B cell (primary cell): ENCODE data around the gene RNU4-1. TPM values are rescaled to one million over a fixed set of nuclear protein-coding genes. Genes with fewer than 3 reads are reported as not detected.

ENCODE experiments used
- ATAC-seq: fragments of 200-7000 bp; cut with Tn5 transposase; one replicate; pipeline ENCODE4 v1.10.0; 2021; ENCODE audit warnings: low read depth, mild to moderate bottlenecking, moderate number of reproducible peaks, moderate library complexity
- CTCF ChIA-PET: fragments of 350-600 bp; sonication (Branson Sonifier 250); formaldehyde crosslinking; loops from one replicate; lab custom pipeline; 2021; ENCODE audit warnings: antibody characterized with exemption, inconsistent platforms; lab: Charles Lee
- POLR2A ChIA-PET: fragments of 350-600 bp; sonication (Branson Sonifier 250); formaldehyde crosslinking; loops from one replicate; lab custom pipeline; 2021; ENCODE audit warnings: antibody characterized with exemption; lab: Charles Lee
- DNase-seq: peaks from one replicate; pipeline ENCODE4 v3.0.0; 2013
- H2AFZ ChIP-seq: 2 replicates; pipeline ENCODE4 v1.6.1; 2012; ENCODE audit warnings: mild to moderate bottlenecking, low read depth, low read length; ENCODE audit not compliant: insufficient read depth, poor library complexity, severe bottlenecking
- H3K27ac ChIP-seq, 2 donors: 1 replicate in 1 of 2; 2 replicates in 1 of 2; pipeline ENCODE4 v1.5.1; 2012 to 2013; ENCODE audit warnings: low read length in 2 of 2, mild to moderate bottlenecking in 2 of 2, moderate library complexity in 1 of 2
- H3K27me3 ChIP-seq, 4 experiments: fragments of 200-600 bp in 1 of 4; sonication (generic) in 1 of 4; replicated peaks in 1 of 4; 1 replicate in 2 of 4; 2 replicates in 2 of 4; pipeline versions ENCODE4 v1.6.1 to v1.7.0; 2013 to 2016; ENCODE audit warnings: low read length in 3 of 4, mild to moderate bottlenecking in 2 of 4, mixed read lengths in 1 of 4, moderate library complexity in 1 of 4; ENCODE audit not compliant: insufficient read depth in 4 of 4, control insufficient read depth in 3 of 4; ENCODE audit errors: control extremely low read depth in 1 of 4
- H3K36me3 ChIP-seq, 2 experiments: replicated peaks in 1 of 2; 1 replicate in 1 of 2; 2 replicates in 1 of 2; pipeline versions ENCODE4 v1.6.1 to v1.7.1; 2013; ENCODE audit warnings: low read length in 1 of 2; ENCODE audit not compliant: insufficient read depth in 2 of 2, control insufficient read depth in 1 of 2; ENCODE audit errors: control extremely low read depth in 1 of 2, extremely low read depth in 1 of 2
- H3K4me1 ChIP-seq, 2 donors: fragments of 200-600 bp in 1 of 2; sonication (generic) in 1 of 2; 1 replicate in 1 of 2; 2 replicates in 1 of 2; pipeline versions ENCODE4 v1.5.1 to v1.6.1; 2013 to 2017; ENCODE audit warnings: low read length in 2 of 2; ENCODE audit not compliant: control insufficient read depth in 2 of 2, insufficient read depth in 2 of 2
- H3K4me2 ChIP-seq: replicated peaks from 2 replicates; pipeline ENCODE3; 2012; ENCODE audit warnings: mild to moderate bottlenecking, low read depth, low read length; ENCODE audit not compliant: poor library complexity, severe bottlenecking
- H3K4me3 ChIP-seq, 5 experiments: fragments of 200-600 bp in 1 of 5; sonication (generic) in 1 of 5; 1 replicate in 3 of 5; 2 replicates in 2 of 5; pipeline versions ENCODE4 v1.5.1 to v1.7.0; 2011 to 2016; ENCODE audit warnings: low read length in 4 of 5, mild to moderate bottlenecking in 4 of 5, low read depth in 2 of 5, control low read depth in 1 of 5, moderate library complexity in 1 of 5; ENCODE audit not compliant: insufficient read depth in 1 of 5; ENCODE audit errors: control extremely low read depth in 1 of 5, extremely low read depth in 1 of 5
- H3K79me2 ChIP-seq: fragments of 200-600 bp; sonication (generic); one replicate; pipeline ENCODE4 v1.6.0; 2016; ENCODE audit warnings: low read length; ENCODE audit not compliant: control insufficient read depth, insufficient read depth
- H3K9ac ChIP-seq: fragments of 200-600 bp; sonication (generic); 2 replicates; pipeline ENCODE4 v1.6.1; 2017; ENCODE audit warnings: mild to moderate bottlenecking, low read length, moderate library complexity
- H3K9me3 ChIP-seq, 3 donors: one replicate each; pipeline versions ENCODE4 v1.6.1 to v1.7.1; 2013; ENCODE audit warnings: low read length in 2 of 3; ENCODE audit not compliant: control insufficient read depth in 2 of 3, insufficient read depth in 1 of 3; ENCODE audit errors: control extremely low read depth in 1 of 3
- H4K20me1 ChIP-seq: 2 replicates; pipeline ENCODE4 v1.6.0; 2012; ENCODE audit warnings: mild to moderate bottlenecking, low read length; ENCODE audit not compliant: insufficient read depth, control insufficient read depth, poor library complexity, severe bottlenecking
- H3K27ac Mint-ChIP-seq: one replicate; pipeline ENCODE4 v1.8.0; 2021; ENCODE audit warnings: mixed read lengths
- H3K27me3 Mint-ChIP-seq: one replicate; pipeline ENCODE4 v1.8.0; 2021; ENCODE audit warnings: mixed read lengths
- H3K4me1 Mint-ChIP-seq: one replicate; pipeline ENCODE4 v1.8.0; 2021; ENCODE audit warnings: mixed read lengths
- H3K4me3 Mint-ChIP-seq: one replicate; pipeline ENCODE4 v1.8.0; 2021; ENCODE audit warnings: mixed read lengths
- H3K9me3 Mint-ChIP-seq: one replicate; pipeline ENCODE4 v1.8.0; 2022; ENCODE audit warnings: mixed read lengths; ENCODE audit not compliant: insufficient read depth
- CTCF ChIP-seq: fragments of 200-600 bp; IDR thresholded peaks from one replicate; pipeline ENCODE4 v1.8.0; 2022; ENCODE audit warnings: antibody characterized with exemption, mild to moderate bottlenecking
- EZH2 ChIP-seq: IDR thresholded peaks from 2 replicates; pipeline ENCODE4 v1.6.1; 2012; ENCODE audit warnings: borderline replicate concordance, low read depth, mild to moderate bottlenecking, moderate library complexity, low read length; ENCODE audit not compliant: insufficient read depth, poor library complexity, severe bottlenecking
- WGBS: methylation state at CpG from one replicate; pipeline ENCODE4 v1.1.5; 2013; ENCODE audit warnings: missing lambda C conversion rate; ENCODE audit not compliant: insufficient coverage; 5-methylcytosine and 5-hydroxymethylcytosine counted together
- intact Hi-C: fragments of 100-400 bp; cut with micrococcal nuclease; formaldehyde crosslinking; loops from one replicate; pipeline ENCODE4 v1.10.0; 2022
- polyA plus RNA-seq: library from polyadenylated mRNA; depleted of rRNA; stranded (reverse); fragments of >200 nt; gene quantifications from 2 replicates; pipeline ENCODE4 v1.2.3, GENCODE V29; 2012
- total RNA-seq, 2 donors: library from RNA; stranded (reverse); fragments of 120-200 nt in 1 of 2; gene quantifications; 1 replicate in 1 of 2; 2 replicates in 1 of 2; pipeline versions ENCODE4 v1.2.3 to v1.2.4, GENCODE V29; 2013 to 2022

RNU4-1 gene
- total and polyA plus RNA-seq, 2 donors (not counting 1 experiment from before 2014, with no cell fraction given), result 3,269 TPM; not detected in 1

- Histone ChIP-seq H3K27me3 (peaks cover 0 to 72% (median 36%) of the 10 kb centered on the region in 4 experiments), H3K9me3 (no peaks in the 10 kb centered on the region), H3K79me2 (no peaks in the 10 kb centered on the region), H3K36me3 (no peaks in the 10 kb centered on the region), H3K4me3 (peak overlapping the region in 1 of 5 experiments; percentile 56), H3K4me2 (no peak overlapping the region), H3K4me1 (peaks cover 28 to 35% of the 10 kb centered on the region in 2 donors), H3K27ac (no peak overlapping the region), H2AFZ (no peak overlapping the region), H3K9ac (no peak overlapping the region), H4K20me1 (peaks cover 5% of the 10 kb centered on the region)
- peak overlapping the region; percentile 84 for H3K4me3 Mint-ChIP-seq
- POLR2A ChIA-PET, result interaction anchor here (0.7 to 1.2 kb wide), 3 partner anchors 28 to 1967 kb away, joined by 3 to 5 read pairs (median 4); partner anchors contain the start of gene RNU4-2
- DNase-seq (no peak), ATAC-seq (no peak)
- intact Hi-C loops, result loop anchor here (2.0 kb wide), 1 partner anchor 13 kb away; no protein-coding TSS in a partner anchor
- H3K27me3 Mint-ChIP-seq, result peaks cover 44% of the 10 kb centered on the region
- H3K9me3 Mint-ChIP-seq, result no peaks in the 10 kb centered on the region
- H3K27ac Mint-ChIP-seq, result no peak overlapping the region
- TF ChIP-seq CTCF, result no peak
- no peak for TF ChIP-seq EZH2
- 93% methylated on average over 5 of the region's 5 CpGs for WGBS
- CTCF ChIA-PET, result interaction anchor here (1.8 to 11.9 kb wide), 2 partner anchors 29 to 36 kb away, joined by 3 to 313 read pairs; partner anchors contain the start of gene RNU4-1
- peaks cover 24% of the 10 kb centered on the region for H3K4me1 Mint-ChIP-seq
Measured at GRCh38 chr12:120263748-120264085, 29.3 kb downstream of the RNU4-1 start.

- peaks cover 41% of the 10 kb centered on the region for H3K27me3 Mint-ChIP-seq
- H3K27ac Mint-ChIP-seq, result no peak overlapping the region
- peak overlapping the region; percentile 52 for H3K4me3 Mint-ChIP-seq
- no peak overlapping the region for H2AFZ ChIP-seq
- ATAC-seq, result no peak
- no peak overlapping the region for H3K9ac ChIP-seq
- H3K4me2 ChIP-seq, result no peak overlapping the region
- DNase-seq, result no peak
- peaks cover 24% of the 10 kb centered on the region for H3K4me1 Mint-ChIP-seq
- WGBS, result 84% methylated on average over 6 of the region's 15 CpGs
- H3K27ac ChIP-seq, result no peak overlapping the region
- H3K79me2 ChIP-seq, result no peaks in the 10 kb centered on the region
- CTCF ChIA-PET, result interaction anchor here (0.6 to 11.9 kb wide), 3 partner anchors 30 to 141 kb away, joined by 3 to 313 read pairs (median 3); partner anchors contain the start of gene RNU4-1
- TF ChIP-seq EZH2 (no peak), CTCF (no peak)
- no peaks in the 10 kb centered on the region for H3K9me3 Mint-ChIP-seq
- no peaks in the 10 kb centered on the region for H3K36me3 ChIP-seq
- no peaks in the 10 kb centered on the region for H3K9me3 ChIP-seq
- peak overlapping the region in 1 of 5 experiments; percentile 56 for H3K4me3 ChIP-seq
- peaks cover 28 to 35% of the 10 kb centered on the region in 2 donors for H3K4me1 ChIP-seq
- POLR2A ChIA-PET, result interaction anchor here (0.7 kb wide), 3 partner anchors 29 to 1968 kb away, joined by 3 to 5 read pairs (median 4); partner anchors contain the start of gene RNU4-2
- intact Hi-C loops, result no loop called here
- H3K27me3 ChIP-seq, result peaks cover 0 to 67% (median 36%) of the 10 kb centered on the region in 4 experiments
- H4K20me1 ChIP-seq, result peaks cover 5% of the 10 kb centered on the region
Measured at GRCh38 chr12:120262852-120263747, 29.9 kb downstream of the RNU4-1 start.
